Spinal cord (tissue), 4 donors: Measurements from ENCODE around the gene ITIH4. TPM values are rescaled to one million over a fixed set of nuclear protein-coding genes. Genes with fewer than 3 reads are reported as not detected.

Source experiments
- polyA plus RNA-seq, 2 donors: library from polyadenylated mRNA; unstranded; fragments of 120-200 nt; gene quantifications; one replicate each; pipeline ENCODE4 v1.2.1, GENCODE V29; 2013; ENCODE audit not compliant: insufficient read length in 2 of 2
- small RNA-seq: library from RNA; depleted of rRNA; stranded (forward); fragments of <200 nt; gene quantifications from one replicate; pipeline ENCODE3, GENCODE V24; 2014; ENCODE audit warnings: low replicate concordance
- total RNA-seq, 2 donors: library from RNA; depleted of rRNA in 1 of 2; stranded (reverse); fragments of 120-200 nt in 1 of 2; fragments of >200 nt in 1 of 2; gene quantifications; one replicate each; pipeline versions ENCODE4 v1.2.3 to v1.2.4, GENCODE V29; 2013 to 2014

Gene ITIH4
- total and polyA plus RNA-seq, 4 donors: 6.4 to 41.9 (median 20.0) TPM

Small RNA genes lying within 50 kb of the gene (small RNA-seq; reads per million reads assigned to genes)
- gene MIR8064 (not detected), gene MUSTN1 (not detected)

Other genes starting within 250 kb of the ITIH4 start
- 100 to 1,000 TPM in 1 of 2 donors, 10 to 100 TPM in 1; 71.9 to 105 TPM for gene PBRM1, start 144.8 kb downstream of the ITIH4 start, total RNA-seq
- gene PBRM1, start 144.8 kb downstream of the ITIH4 start, polyA plus RNA-seq: 10 to 100 TPM; 35.9 to 46.9 TPM
- gene GNL3, start 144.6 kb downstream of the ITIH4 start, total RNA-seq: 10 to 100 TPM; 63.7 to 74.7 TPM
- gene GNL3, start 144.6 kb downstream of the ITIH4 start, polyA plus RNA-seq: 10 to 100 TPM; 65.0 to 75.6 TPM
- 100 to 1,000 TPM in 1 of 2 donors, 10 to 100 TPM in 1; 96.0 to 114 TPM for gene GLT8D1, start 124.9 kb downstream of the ITIH4 start, total RNA-seq
- gene GLT8D1, start 124.9 kb downstream of the ITIH4 start, polyA plus RNA-seq: 100 to 1,000 TPM; 102 to 104 TPM
- 10 to 100 TPM; 56.0 to 82.0 TPM for gene SPCS1, start 124.6 kb downstream of the ITIH4 start, total RNA-seq
- gene SPCS1, start 124.6 kb downstream of the ITIH4 start, polyA plus RNA-seq: 100 to 1,000 TPM; 148 to 150 TPM
- 10 to 100 TPM; 41.4 to 47.3 TPM for gene NEK4, start 59.7 kb downstream of the ITIH4 start, total RNA-seq
- gene NEK4, start 59.7 kb downstream of the ITIH4 start, polyA plus RNA-seq: 10 to 100 TPM; 30.8 to 35.4 TPM
- under 1 TPM in 1 of 2 donors, not detected in 1; 0.44 TPM for gene ITIH1, start 53.1 kb downstream of the ITIH4 start, total RNA-seq
- gene ITIH1, start 53.1 kb downstream of the ITIH4 start, polyA plus RNA-seq: under 1 TPM in 1 of 2 donors, not detected in 1; 0.15 TPM
- gene ITIH3, start 35.9 kb downstream of the ITIH4 start, total RNA-seq: 1 to 10 TPM; 2.0 to 4.0 TPM
- 1 to 10 TPM in 1 of 2 donors, under 1 TPM in 1; 0.92 to 6.2 TPM for gene ITIH3, start 35.9 kb downstream of the ITIH4 start, polyA plus RNA-seq
- gene MUSTN1, start 4.3 kb upstream of the ITIH4 start, total RNA-seq: 100 to 1,000 TPM in 1 of 2 donors, 1 to 10 TPM in 1; 4.5 to 189 TPM
- 10 to 100 TPM in 1 of 2 donors, under 1 TPM in 1; 0.65 to 14.2 TPM for gene MUSTN1, start 4.3 kb upstream of the ITIH4 start, polyA plus RNA-seq
- gene STIMATE, start 66.9 kb upstream of the ITIH4 start, total RNA-seq: 10 to 100 TPM; 16.3 to 65.6 TPM
- 10 to 100 TPM; 20.4 to 24.0 TPM for gene STIMATE, start 66.9 kb upstream of the ITIH4 start, polyA plus RNA-seq
- gene SFMBT1, start 215.4 kb upstream of the ITIH4 start, total RNA-seq: 10 to 100 TPM; 14.9 to 16.9 TPM
- 10 to 100 TPM; 10.0 to 10.9 TPM for gene SFMBT1, start 215.4 kb upstream of the ITIH4 start, polyA plus RNA-seq